GM21390 (cell line): ENCODE results near the gene RPL13.
"Not testable (repeated sequence)": the region's sequence is repeated elsewhere in the genome, so short reads cannot be mapped to it uniquely, and the experiment has no call there.

Source experiments
- ATAC-seq: cut with Tn5 transposase; IDR thresholded peaks from one replicate; pipeline ENCODE4 v1.9.1; 2021; ENCODE audit not compliant: unreplicated experiment

RPL13 gene

DNA sequence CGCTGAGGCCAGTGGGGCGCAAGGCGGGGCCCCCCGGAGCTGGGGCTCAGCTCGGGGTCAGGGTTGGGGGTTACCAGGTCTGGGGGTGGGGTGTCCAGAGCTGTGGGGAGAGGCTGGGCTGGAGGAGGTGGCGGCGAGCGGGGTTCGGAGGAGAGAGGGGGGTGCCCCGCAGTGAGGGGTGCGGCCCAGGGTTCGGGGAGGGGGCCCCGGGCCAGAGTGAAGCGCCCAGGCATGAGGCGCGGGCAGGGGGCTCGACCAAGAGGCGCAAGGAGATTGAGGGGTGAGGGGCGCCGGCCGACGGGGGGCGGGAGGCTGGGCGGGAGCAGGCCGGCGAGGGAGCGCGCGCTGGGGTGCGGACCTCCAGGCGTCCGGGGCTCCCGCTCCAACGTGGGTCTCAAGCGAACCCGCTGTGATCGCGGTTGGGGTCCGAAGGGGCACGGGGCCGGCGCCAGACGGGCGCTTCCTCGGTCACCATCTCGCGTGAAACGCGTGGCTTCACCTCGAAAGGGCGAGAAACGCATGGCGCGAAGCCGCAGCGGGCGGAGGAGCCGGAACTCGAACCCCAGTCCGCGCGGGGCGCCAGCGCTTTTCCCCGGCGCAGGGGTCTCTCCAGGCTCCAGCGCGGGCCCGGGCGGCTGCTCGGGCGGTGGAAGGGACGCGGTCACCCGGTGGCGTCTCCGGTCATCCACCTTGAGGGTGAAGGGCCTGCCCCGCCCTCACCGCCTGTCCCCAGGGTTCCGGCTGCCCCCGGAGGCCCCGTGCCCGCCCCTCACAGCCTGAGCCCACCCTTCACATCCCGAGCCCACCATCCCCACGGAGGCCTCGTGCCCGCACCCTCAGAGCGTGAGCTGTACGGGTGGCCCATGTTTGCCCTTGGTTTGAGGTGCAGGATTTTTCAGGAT lies 15.9 kb downstream of the RPL13 start:
- ATAC-seq, result no peak

DNA sequence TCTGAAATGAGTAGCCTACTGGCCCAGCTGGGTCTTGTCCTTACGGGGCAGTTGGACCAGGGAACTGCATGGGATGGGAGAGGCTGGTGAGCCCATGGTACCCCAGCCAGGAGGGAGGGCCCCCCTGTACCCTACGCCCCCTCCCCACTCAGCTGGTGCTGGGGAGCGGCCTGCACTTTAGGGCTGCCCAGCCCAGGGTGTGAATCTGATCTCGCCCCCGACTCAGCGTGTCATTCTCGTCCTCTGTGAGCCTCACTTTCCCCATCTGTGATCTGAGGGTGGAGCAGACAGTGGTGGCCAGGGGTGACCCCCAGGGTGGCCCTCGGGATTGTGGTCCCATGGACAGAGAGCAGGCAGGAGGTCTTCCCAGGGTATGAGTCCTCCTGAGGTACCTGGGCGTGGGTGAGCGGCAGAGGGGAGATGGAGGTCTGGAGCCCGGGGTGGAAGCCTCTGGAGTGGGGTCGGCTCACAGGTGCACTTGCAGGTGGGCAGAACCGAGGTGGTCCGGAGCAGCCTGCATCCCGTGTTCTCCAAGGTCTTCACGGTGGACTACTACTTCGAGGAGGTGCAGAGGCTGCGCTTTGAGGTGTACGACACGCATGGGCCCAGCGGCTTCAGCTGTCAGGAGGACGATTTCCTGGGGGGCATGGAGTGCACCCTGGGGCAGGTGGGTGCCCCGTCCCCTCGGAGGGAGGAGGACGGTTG lies 16.7 kb downstream of the RPL13 start:
- no peak for ATAC-seq

DNA sequence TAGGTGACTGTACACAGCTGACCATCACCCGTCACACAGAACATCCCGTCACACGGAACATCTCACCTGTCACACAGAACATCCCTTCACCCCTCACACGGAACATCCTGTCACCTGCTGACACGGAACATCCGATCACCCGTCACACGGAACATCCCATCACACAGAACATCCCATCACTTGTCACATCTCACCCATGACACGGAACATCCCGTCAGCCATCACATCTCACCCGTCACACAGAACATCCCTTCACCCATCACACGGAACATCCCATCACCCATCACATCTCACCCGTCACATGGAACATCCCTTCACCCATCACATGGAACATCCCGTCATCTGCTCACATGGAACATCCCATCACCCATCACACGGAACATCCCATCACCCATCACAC lies 18.9 kb downstream of the RPL13 start:
- no peak for ATAC-seq

DNA sequence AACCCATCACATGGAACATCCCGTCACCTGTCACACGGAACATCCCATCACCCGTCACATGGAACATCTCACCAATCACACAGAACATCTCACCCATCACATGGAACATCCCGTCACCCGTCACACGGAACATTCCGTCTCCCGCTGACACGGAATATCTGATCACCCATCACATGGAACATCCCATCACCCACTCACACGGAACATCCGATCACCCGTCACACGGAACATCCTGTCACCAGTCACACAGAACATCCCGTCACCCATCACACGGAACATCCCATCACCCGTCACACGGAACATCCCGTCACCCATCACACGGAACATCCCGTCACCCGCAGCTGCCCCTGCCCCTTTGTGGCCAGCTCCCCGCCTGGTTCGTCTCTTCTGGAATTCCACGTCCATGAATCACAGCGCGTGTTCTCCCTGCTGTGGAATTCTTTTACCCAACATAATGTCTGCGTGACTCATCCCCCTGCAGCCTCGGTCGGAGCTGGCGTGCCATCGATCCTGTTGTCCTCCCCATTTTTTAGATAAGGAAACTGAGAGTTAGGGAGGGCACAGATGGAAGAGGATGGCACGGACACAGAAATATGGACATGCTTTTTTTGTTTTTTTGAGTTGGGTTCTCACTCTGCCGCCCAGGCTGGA lies 20.7 kb downstream of the RPL13 start:
- no peak for ATAC-seq

DNA sequence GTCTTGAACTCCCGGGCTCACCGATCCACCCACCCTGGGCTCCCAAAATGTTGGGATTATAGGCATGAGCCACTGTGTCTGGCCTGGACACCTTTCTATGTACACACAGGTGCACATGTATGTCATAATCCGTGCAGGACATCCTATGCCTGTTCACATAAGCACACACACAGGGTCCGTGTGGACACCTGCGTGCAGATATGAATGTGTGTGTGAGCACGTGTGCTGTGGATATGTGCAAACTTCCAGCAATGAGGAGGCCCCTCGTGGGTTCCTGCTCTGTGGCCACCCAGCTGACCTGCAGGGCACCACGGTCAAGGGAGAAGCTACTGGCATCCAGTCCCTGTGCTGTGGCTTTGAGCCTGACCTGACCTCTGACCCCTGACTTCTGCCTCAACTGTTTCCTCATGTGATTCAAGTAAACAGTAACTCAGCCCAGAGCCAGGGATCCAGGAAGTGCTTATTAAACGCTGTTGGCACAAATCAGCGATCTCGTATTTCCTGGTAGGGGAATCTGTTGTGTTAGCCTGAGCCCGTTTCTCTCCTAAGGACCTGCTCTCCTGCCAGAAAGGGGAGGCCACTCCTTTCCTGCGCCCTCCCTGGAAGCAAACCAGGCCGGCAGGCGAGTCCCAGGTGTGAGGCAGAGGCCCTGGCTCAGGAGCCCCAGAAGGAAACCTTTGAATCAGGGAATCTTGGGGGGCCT lies 21.5 kb downstream of the RPL13 start:
- no peak for ATAC-seq

DNA sequence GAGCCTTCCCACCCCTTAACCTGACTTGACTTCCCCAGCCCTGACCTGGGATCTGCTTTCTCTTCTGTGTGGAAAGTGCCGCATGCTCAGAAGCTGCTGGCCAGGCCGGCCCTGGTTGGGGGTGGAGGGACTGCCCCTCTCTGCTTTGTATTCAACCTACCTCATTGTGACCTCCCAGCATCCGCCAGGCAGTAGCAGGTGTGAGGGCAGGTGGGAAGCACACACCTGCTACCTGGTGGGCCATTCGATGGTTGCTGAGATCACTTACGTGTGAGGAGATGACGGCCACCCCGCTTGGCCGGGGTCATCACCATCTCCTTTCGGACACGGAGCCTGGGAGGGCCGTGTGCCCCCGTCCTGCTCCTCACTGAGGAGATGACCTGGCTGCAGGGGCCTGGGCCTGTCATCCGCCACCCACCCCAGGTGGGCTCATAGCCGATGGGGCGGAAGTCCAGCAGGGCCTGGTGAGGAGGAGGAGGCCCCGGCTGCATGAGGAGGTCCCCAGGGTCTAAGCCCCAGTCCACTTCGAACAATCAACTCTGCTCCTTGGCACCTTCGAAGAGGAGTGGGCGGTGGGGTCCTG lies 22.2 kb downstream of the RPL13 start:
- ATAC-seq, result no peak

DNA sequence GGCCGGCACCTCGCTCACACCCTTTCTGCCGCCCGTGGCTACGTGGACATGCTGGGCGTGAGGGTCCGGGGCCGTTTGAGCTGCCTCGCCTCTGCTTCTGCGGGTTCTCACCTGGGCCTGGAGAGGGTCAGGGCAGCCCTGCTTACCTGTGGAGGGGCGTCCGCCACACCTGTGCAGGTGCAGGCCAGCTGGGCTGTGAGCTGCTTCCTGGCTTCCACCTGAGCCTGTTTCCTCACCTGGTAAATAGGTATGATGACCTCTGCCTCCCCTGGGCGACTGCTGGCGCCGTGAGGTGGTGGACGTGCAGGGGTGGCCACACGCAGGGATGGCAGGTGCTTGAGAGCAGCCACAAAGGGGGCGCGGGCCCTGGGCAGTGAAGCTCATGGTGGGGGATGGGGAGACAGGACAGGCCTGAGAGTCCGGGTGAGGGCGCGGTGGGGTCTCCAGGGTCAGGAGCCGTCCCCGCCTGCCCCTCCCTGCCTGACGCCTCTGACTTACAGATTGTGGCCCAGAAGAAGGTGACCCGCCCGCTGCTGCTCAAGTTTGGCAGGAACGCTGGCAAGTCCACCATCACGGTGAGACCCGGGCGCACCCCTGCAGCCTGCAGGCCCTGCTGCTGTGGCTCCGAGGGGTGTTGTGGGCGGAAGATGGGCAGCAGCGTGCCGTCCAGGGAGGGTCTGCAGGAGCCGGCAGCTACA lies 22.9 kb downstream of the RPL13 start:
- no peak for ATAC-seq

DNA sequence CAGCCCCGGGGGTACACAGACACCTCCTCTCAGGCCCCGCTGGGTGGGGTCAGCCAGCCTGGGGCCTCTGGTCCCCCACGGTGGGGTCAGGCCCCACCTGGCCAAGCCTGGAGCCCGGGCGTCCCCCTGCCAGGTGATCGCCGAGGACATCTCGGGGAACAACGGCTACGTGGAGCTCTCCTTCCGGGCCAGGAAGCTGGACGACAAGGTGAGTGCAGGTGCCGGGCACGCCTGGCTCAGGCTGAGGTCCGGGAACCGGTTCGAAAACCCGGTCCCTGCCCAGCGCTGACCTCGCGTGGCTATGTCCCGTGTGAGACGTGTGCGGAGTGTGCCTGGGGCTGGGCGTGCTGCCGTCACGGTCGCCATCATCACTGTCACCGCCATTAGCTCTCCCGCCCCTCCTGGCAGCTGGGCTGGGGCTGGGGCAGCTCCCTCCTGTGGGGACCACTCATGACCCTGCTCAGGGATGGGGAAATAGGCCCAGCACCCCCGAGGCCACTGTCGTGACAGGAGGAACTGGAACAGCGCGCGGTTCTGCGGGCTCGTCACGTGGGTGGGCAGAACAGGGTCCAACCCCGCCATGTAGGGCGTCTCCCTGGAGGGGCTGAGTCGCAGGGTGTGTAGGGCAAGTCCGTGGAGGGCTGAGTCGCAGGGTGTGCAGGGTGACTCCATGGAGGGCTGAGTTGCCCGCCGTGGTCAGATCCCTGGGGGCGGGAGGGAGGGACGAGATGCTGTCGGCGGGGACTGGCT lies 23.6 kb downstream of the RPL13 start:
- no peak for ATAC-seq

DNA sequence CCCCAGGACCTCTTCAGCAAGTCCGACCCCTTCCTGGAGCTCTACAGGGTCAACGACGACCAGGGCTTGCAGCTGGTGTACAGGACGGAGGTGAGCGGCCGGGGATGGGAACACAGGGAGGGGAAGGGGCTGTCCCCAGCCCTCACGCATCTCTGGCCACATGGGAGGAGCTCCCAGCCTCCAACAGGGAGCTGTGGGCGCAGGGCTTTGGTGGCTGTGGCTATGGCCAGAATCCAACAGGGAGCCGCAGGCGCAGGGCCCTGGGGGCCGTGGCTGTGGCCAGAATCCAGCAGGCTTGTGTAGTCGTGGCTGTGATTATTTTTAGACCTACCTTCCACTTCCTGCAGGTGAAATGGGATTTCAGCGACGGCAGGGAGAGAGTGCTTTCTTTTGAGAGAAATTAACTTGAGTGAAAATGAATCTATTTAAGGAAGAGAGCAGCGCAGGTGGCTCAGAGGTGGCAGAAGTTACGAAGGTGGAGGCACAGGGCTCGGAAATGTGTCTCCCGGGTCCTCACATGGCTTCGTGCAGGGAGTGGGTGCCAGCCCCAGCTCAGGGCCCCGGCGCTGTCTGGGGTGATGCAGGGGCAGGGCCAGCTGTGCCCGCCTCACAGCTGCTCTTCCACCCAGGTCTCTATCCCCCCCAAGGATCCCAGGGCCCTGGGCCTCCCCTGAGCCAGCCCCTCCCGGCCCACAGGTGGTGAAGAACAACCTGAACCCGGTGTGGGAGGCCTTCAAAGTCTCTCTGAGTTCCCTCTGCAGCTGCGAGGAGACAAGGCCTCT lies 24.5 kb downstream of the RPL13 start:
- no peak for ATAC-seq

DNA sequence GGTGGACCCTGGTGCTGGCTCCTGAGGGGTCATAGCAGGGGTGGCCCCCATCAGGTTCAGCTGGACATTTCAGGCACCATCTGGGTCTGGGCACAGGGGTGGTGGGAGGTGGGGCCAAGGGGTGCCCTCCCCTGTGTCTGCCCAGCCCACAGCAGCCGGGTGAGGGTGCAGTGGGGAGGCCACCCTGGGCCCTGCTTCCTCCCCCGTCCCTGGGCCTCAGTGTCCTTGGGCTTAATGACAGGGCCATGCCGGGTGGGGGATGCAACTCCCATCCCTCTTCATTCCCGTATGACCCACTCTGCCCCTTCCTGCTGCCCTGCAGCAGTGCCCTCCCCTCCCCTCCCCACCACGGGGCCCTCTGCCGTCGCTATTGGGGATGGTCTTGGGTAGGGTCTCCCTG lies 25.7 kb downstream of the RPL13 start:
- ATAC-seq, result no peak

DNA sequence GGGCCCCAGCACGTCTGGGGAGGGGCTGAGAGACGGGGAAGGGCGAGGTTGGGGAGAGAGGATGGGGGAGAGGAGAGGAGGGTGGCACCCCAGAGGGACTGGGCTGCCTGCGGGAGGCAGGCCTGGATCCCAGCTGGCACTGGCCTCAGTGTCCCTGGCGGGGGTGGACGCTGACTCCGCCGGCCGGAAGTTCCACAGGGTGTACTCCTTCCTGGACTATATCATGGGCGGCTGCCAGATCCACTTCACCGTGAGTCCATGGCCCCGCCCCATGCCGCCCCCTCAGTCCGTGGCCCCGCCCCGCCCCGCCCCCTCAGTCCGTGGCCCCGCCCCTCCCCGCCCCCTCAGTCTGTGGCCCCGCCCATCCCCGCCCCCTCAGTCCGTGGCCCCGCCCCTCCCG lies 26.4 kb downstream of the RPL13 start:
- ATAC-seq, result no peak

DNA sequence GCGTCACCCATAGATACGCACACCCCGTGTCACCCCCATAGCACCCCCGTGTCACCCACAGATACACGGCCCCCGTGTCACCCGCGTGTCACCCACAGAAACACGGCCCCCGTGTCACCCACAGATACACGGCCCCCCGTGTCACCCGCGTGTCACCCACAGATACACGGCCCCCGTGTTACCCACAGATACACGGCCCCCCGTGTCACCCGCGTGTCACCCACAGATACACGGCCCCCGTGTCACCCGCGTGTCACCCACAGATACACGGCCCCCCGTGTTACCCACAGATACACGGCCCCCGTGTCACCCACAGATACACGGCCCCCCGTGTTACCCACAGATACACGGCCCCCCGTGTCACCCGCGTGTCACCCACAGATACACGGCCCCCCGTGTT lies 27.2 kb downstream of the RPL13 start:
- ATAC-seq, result not testable (repeated sequence)

DNA sequence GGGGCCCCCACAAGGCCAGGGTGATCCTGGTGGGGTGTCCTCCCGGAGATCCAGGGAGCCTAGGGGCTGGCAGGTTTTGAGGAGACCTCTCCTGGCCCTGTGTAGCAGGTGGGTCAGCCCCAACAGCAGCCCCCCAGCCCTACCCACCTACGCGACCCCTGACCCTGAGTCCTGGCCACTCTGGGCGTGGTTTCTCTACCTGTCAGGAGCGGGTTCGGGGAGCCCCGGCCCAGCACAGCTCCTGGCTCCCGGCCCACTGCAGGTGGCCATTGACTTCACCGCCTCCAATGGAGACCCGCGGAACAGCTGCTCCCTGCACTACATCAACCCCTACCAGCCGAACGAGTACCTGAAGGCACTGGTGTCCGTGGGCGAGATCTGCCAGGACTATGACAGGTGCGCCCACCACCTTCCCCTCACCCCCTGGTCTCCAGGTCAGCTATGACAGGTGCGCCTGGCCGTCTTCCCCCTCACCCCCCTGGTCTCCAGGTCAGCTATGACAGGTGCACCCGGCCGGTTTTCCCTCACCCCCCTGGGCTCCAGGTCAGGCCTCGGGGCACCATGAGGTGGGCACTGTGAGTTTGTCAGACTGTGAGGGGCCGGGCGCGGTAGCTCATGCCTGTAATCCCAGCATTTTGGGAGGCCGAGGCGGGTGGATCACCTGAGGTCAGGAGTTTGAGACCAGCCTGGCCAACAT lies 28.1 kb downstream of the RPL13 start:
- ATAC-seq, result no peak

DNA sequence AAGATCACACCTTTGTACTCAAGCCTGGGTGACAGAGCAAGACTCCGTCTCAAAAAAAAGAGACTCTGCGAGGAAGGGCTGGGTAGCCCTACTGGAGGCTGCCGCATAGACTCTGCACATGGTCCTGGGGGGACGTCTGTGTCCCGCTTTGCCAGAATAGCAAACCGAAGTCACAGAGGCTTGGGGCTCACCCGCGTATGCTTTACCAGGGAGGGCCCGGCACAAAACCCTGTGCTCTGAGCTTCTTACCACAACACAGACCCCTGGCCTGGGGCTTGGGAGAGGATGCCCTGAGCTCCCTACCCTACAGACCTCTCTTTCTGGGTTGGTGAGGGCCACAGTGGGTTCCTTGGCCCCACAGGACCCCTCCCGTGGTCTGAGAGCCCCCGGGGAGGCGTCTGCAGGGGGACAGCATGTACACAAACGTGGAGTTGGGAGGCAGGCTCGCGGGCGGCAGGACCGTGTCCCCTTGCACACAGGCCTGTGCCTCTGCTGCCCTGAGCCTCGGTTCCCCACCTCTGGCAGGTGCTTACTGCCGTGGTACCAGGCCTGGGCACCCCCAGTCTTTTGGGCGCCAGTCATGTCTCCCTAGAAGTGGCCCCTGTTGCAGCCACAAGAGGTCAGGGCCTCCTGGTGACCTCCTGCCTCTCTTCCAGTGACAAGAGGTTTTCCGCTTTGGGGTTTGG lies 28.9 kb downstream of the RPL13 start:
- ATAC-seq, result no peak

DNA sequence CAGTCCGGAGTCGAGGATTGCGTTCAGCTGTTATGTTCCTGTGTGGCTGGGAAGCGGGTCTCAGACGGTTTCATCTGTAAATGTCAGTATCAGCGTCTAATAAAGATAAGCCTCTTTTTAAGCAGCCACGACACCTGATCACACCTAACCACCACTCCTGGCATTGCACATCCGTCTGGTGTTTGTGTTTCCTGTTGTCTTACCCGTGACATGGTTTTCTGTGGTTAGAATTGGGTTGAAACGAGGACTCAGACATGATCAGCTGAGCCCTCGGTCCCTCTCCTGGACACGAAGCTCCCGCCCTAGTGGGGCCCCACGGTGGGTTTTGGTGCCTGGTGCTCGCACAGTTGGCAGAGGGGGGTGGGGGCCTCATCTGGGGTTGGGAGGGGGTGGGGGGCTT lies 33.4 kb downstream of the RPL13 start:
- ATAC-seq, result no peak

DNA sequence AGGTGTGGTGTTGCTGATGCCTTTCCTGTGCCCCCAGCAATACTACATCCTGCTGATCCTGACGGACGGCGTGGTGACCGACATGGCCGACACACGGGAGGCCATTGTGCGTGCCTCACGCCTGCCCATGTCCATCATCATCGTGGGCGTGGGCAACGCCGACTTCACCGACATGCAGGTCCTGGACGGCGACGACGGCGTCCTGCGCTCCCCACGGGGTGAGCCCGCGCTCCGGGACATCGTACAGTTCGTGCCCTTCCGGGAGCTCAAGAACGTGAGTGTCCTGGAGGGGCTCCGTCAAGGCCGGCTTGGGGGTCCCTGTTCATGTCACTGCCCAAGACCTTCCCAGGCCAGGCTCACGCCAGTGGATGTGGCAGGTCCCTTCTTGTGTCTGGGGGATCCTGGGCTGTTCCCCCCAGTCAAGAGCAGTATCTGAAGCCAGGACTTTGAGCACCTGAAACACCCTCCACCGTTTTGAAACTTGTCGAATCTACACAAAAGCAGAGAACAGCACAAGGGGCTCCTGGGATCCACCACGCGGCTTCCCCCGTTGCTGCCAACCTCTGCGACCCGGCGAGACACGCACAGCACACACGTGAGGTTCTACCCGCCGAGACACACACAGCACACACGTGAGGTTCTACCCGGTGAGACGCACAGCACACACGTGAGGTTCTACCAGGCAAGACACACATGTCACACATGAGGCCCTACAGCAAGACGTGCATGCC lies 35.0 kb downstream of the RPL13 start:
- no peak for ATAC-seq

DNA sequence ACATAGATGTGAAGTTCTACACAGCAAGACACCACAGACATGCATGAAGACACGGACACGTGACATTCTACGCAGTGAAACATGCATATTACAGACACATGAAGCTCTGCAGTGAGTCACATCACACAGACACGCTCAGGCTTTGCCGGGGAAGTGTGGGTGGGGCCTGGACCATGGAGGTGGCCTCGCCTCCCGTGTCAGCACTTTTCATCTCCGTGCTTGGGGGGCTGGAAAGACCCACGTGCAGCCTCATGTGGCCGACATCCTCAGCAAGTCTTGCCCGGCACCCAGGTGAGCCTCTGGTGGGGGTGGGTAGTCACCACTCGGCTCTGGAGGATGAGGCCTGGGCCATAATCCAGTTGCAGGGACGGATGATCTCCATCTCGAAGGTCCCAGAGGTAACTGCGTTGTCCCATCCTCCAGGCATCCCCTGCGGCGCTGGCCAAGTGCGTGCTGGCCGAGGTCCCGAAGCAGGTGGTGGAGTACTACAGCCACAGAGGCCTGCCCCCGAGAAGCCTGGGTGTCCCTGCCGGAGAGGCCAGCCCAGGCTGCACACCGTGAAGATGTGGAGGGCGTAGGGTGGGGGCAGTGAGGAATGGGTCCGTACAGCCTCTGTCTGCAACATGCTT lies 35.7 kb downstream of the RPL13 start:
- no peak for ATAC-seq
